Measurements from ENCODE around the gene PBX3.

DNA sequence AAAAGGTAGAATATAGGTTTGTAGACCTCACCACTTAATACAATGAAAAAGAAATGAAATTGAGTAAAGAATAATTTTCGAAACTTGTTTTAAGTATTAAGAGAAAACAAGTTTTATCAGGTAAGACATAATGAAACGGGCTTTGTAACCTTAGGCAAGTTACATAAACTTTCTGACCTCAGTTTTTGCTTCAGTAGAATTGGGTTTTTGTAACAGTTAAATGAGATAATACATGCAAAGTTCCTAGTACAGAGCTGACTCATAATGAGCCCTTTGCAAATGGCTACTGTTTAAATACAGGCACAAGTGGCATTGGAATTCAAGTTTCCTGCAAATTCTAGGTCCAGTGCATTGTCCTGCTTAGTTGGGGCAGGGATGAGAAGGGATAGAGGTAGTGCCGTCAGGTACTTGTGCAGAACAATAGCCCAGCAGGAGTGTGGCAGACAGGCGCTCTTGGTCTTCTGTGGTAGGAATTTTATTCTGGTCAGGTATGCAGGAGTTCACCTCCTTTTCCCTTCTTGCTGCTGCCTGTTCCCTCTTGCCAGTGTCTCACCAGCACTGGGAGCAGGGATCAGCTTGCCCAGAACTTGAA is 203.8 kb downstream of the PBX3 start:
- TF ChIP-seq POLR2A (IDR thresholded peaks at IDR 0.05; ENCODE audit: low read length) (no peak), GATA1 (IDR thresholded peaks at IDR 0.05; ENCODE audit: low read depth, low read length) (no peak)
